GM18868 (cell line): ENCODE measurements around the gene OR10H4.
"Not testable (repeated sequence)": the region's sequence is repeated elsewhere in the genome, so short reads cannot be mapped to it uniquely, and the experiment has no call there.

Experiments used
- ATAC-seq: cut with Tn5 transposase; IDR thresholded peaks from one replicate; pipeline ENCODE4 v1.9.1; 2021; ENCODE audit warnings: mild to moderate bottlenecking, moderate library complexity; ENCODE audit not compliant: unreplicated experiment

The OR10H4 gene

GRCh38 chr19:15937771-15938170 lies 11.0 kb upstream of the OR10H4 start:
- ATAC-seq, result no peak

- ATAC-seq, result no peak
Measured at GRCh38 chr19:15944401-15944800, 4.4 kb upstream of the OR10H4 start.

GRCh38 chr19:15945301-15945700 lies 3.5 kb upstream of the OR10H4 start:
- no peak for ATAC-seq

GRCh38 chr19:15954820-15955219 lies 6.0 kb downstream of the OR10H4 start:
- ATAC-seq, result no peak

- ATAC-seq, result no peak
Measured at GRCh38 chr19:15962319-15962718, 13.5 kb downstream of the OR10H4 start.

GRCh38 chr19:15964231-15964630 lies 15.4 kb downstream of the OR10H4 start:
- ATAC-seq, result no peak

- ATAC-seq, result no peak
Measured at GRCh38 chr19:15971224-15971780, 22.5 kb downstream of the OR10H4 start.

GRCh38 chr19:15972043-15972442 lies 23.2 kb downstream of the OR10H4 start:
- not testable (repeated sequence) for ATAC-seq

- ATAC-seq, result no peak
Measured at GRCh38 chr19:15974856-15975255, 26.0 kb downstream of the OR10H4 start.

- no peak for ATAC-seq
Measured at GRCh38 chr19:15976836-15977689, 28.3 kb downstream of the OR10H4 start.

GRCh38 chr19:15977690-15978089 lies 28.9 kb downstream of the OR10H4 start:
- ATAC-seq, result no peak

- ATAC-seq, result no peak
Measured at GRCh38 chr19:15979293-15979692, 30.5 kb downstream of the OR10H4 start.

- ATAC-seq, result not testable (repeated sequence)
Measured at GRCh38 chr19:15985831-15986230, 37.0 kb downstream of the OR10H4 start.

GRCh38 chr19:15986701-15987100 lies 37.9 kb downstream of the OR10H4 start:
- no peak for ATAC-seq

- no peak for ATAC-seq
Measured at GRCh38 chr19:15989889-15990288, 41.1 kb downstream of the OR10H4 start.

GRCh38 chr19:15991602-15992001 lies 42.8 kb downstream of the OR10H4 start:
- no peak for ATAC-seq

- ATAC-seq, result no peak
Measured at GRCh38 chr19:15992014-15992413, 43.2 kb downstream of the OR10H4 start.

GRCh38 chr19:15995536-15995935 lies 46.7 kb downstream of the OR10H4 start:
- no peak for ATAC-seq

GRCh38 chr19:15998166-15998565 lies 49.4 kb downstream of the OR10H4 start:
- ATAC-seq, result no peak
